HAP-1 (cell line): ENCODE measurements around the gene FRMD4A.

Experiments
- DNase-seq, 2 experiments: peaks; one replicate each; pipeline ENCODE4 v3.0.0-alpha.2; 2016 to 2020; ENCODE audit warnings: low spot score in 2 of 2
- H3K27me3 ChIP-seq: fragments of 250-450 bp; sonication (Bioruptor Pico); 2 replicates; pipeline ENCODE4 v1.5.1; 2020; ENCODE audit warnings: low read depth, mild to moderate bottlenecking, moderate library complexity
- H3K36me3 ChIP-seq: fragments of 250-450 bp; sonication (Bioruptor Pico); replicated peaks from 2 replicates; pipeline ENCODE4 v1.5.1; 2020; ENCODE audit warnings: mild to moderate bottlenecking
- H3K4me1 ChIP-seq: fragments of 250-450 bp; sonication (Bioruptor Pico); 2 replicates; pipeline ENCODE4 v1.5.1; 2020; ENCODE audit warnings: mild to moderate bottlenecking
- H3K4me3 ChIP-seq: fragments of 250-450 bp; sonication (Bioruptor Pico); 2 replicates; pipeline ENCODE4 v1.5.1; 2020; ENCODE audit warnings: mild to moderate bottlenecking, moderate library complexity
- H3K9me3 ChIP-seq: fragments of 250-450 bp; sonication (Bioruptor Pico); 2 replicates; pipeline ENCODE4 v1.5.1; 2020; ENCODE audit warnings: mild to moderate bottlenecking, moderate library complexity
- in situ Hi-C: fragments of 300-500 bp; cut with MboI; formaldehyde crosslinking; loops from 3 replicates; pipeline ENCODE4 v1.14.3; 2020; ENCODE audit warnings: low sequenced_read_pairs, inconsistent platforms, mixed read lengths

FRMD4A gene

GRCh38 chr10:13990946-13991345 is 339.8 kb downstream of the FRMD4A start:
- no peaks in the 10 kb centered on the region for H3K36me3 ChIP-seq
- DNase-seq: no peak
- no peaks in the 10 kb centered on the region for H3K4me1 ChIP-seq
- no peaks in the 10 kb centered on the region for H3K9me3 ChIP-seq
- H3K27me3 ChIP-seq: no peaks in the 10 kb centered on the region
- no peak overlapping the region for H3K4me3 ChIP-seq
- in situ Hi-C loops: no loop called here

- H3K4me1 ChIP-seq: no peaks in the 10 kb centered on the region
- no peaks in the 10 kb centered on the region for H3K9me3 ChIP-seq
- in situ Hi-C loops: no loop called here
- H3K27me3 ChIP-seq: no peaks in the 10 kb centered on the region
- H3K4me3 ChIP-seq: no peak overlapping the region
- no peaks in the 10 kb centered on the region for H3K36me3 ChIP-seq
- DNase-seq: no peak
These were observed 340.3 kb downstream of the FRMD4A start for GRCh38 chr10:13990392-13990805.

- H3K9me3 ChIP-seq: no peaks in the 10 kb centered on the region
- no peak for DNase-seq
- H3K4me1 ChIP-seq: no peaks in the 10 kb centered on the region
- no peaks in the 10 kb centered on the region for H3K27me3 ChIP-seq
- no peaks in the 10 kb centered on the region for H3K36me3 ChIP-seq
- no peak overlapping the region for H3K4me3 ChIP-seq
- in situ Hi-C loops: no loop called here
These were observed 341.1 kb downstream of the FRMD4A start for GRCh38 chr10:13989616-13990015.

GRCh38 chr10:13987446-13987845 is 343.3 kb downstream of the FRMD4A start:
- in situ Hi-C loops: no loop called here
- no peak for DNase-seq
- H3K36me3 ChIP-seq: no peaks in the 10 kb centered on the region
- H3K4me3 ChIP-seq: no peak overlapping the region
- no peaks in the 10 kb centered on the region for H3K27me3 ChIP-seq
- no peaks in the 10 kb centered on the region for H3K9me3 ChIP-seq
- H3K4me1 ChIP-seq: no peaks in the 10 kb centered on the region

- in situ Hi-C loops: no loop called here
- H3K9me3 ChIP-seq: no peaks in the 10 kb centered on the region
- H3K27me3 ChIP-seq: no peaks in the 10 kb centered on the region
- no peaks in the 10 kb centered on the region for H3K4me1 ChIP-seq
- H3K36me3 ChIP-seq: no peaks in the 10 kb centered on the region
- DNase-seq: no peak
- H3K4me3 ChIP-seq: no peak overlapping the region
These were observed 346.0 kb downstream of the FRMD4A start for GRCh38 chr10:13984647-13985155.

GRCh38 chr10:13983035-13983434 is 347.7 kb downstream of the FRMD4A start:
- Histone ChIP-seq H3K4me1 (no peaks in the 10 kb centered on the region), H3K27me3 (no peaks in the 10 kb centered on the region), H3K36me3 (no peaks in the 10 kb centered on the region), H3K9me3 (no peaks in the 10 kb centered on the region), H3K4me3 (no peak overlapping the region)
- in situ Hi-C loops: no loop called here
- DNase-seq: no peak

- Histone ChIP-seq H3K4me1 (no peaks in the 10 kb centered on the region), H3K36me3 (no peaks in the 10 kb centered on the region), H3K4me3 (no peak overlapping the region), H3K27me3 (no peaks in the 10 kb centered on the region), H3K9me3 (no peaks in the 10 kb centered on the region)
- in situ Hi-C loops: no loop called here
- no peak for DNase-seq
These were observed 352.1 kb downstream of the FRMD4A start for GRCh38 chr10:13978533-13979115.

- Histone ChIP-seq H3K4me3 (no peak overlapping the region), H3K27me3 (no peaks in the 10 kb centered on the region), H3K36me3 (no peaks in the 10 kb centered on the region), H3K9me3 (no peaks in the 10 kb centered on the region), H3K4me1 (no peaks in the 10 kb centered on the region)
- in situ Hi-C loops: no loop called here
- no peak for DNase-seq
These were observed 352.7 kb downstream of the FRMD4A start for GRCh38 chr10:13977861-13978532.

- Histone ChIP-seq H3K27me3 (no peaks in the 10 kb centered on the region), H3K36me3 (no peaks in the 10 kb centered on the region), H3K4me3 (no peak overlapping the region), H3K4me1 (peaks cover 6% of the 10 kb centered on the region), H3K9me3 (no peaks in the 10 kb centered on the region)
- no peak for DNase-seq
- in situ Hi-C loops: no loop called here
These were observed 357.0 kb downstream of the FRMD4A start for GRCh38 chr10:13973742-13974141.

GRCh38 chr10:13972609-13973008 is 358.1 kb downstream of the FRMD4A start:
- H3K27me3 ChIP-seq: no peaks in the 10 kb centered on the region
- H3K4me1 ChIP-seq: peaks cover 6% of the 10 kb centered on the region
- no peak overlapping the region for H3K4me3 ChIP-seq
- no peak for DNase-seq
- H3K9me3 ChIP-seq: no peaks in the 10 kb centered on the region
- H3K36me3 ChIP-seq: no peaks in the 10 kb centered on the region
- in situ Hi-C loops: no loop called here

GRCh38 chr10:13971601-13972475 is 358.9 kb downstream of the FRMD4A start:
- DNase-seq: no peak
- Histone ChIP-seq H3K27me3 (no peaks in the 10 kb centered on the region), H3K4me1 (peaks cover 6% of the 10 kb centered on the region), H3K36me3 (no peaks in the 10 kb centered on the region), H3K9me3 (no peaks in the 10 kb centered on the region), H3K4me3 (no peak overlapping the region)
- in situ Hi-C loops: no loop called here

- Histone ChIP-seq H3K9me3 (no peaks in the 10 kb centered on the region), H3K4me3 (no peak overlapping the region), H3K27me3 (no peaks in the 10 kb centered on the region), H3K36me3 (no peaks in the 10 kb centered on the region), H3K4me1 (peaks cover 6% of the 10 kb centered on the region)
- DNase-seq: no peak
- in situ Hi-C loops: no loop called here
These were observed 359.8 kb downstream of the FRMD4A start for GRCh38 chr10:13970957-13971353.

GRCh38 chr10:13970236-13970956 is 360.3 kb downstream of the FRMD4A start:
- Histone ChIP-seq H3K4me3 (no peak overlapping the region), H3K27me3 (no peaks in the 10 kb centered on the region), H3K36me3 (no peaks in the 10 kb centered on the region), H3K4me1 (peaks cover 6% of the 10 kb centered on the region), H3K9me3 (no peaks in the 10 kb centered on the region)
- in situ Hi-C loops: no loop called here
- DNase-seq: no peak
